Measurements from ENCODE around the gene SMIM1.

SMIM1 gene

DNA sequence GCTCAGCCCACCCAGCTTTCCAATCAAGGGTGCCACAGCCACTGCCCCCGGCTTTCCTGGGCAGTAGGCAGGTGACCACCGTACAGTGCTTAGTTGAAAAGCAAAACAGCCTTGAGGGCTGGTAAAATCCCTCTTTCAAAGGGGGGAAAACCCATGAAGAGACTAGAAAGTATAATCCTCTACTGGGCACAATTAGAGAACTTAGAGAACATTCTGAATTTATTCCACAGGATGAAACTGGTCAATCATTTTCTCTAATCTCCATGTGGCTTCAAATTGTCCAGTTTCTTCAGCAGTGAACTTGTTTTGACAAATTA, 39.0 kb downstream of the SMIM1 start:
- no peak overlapping the region for H3K4me3 ChIP-seq (ENCODE audit: low read length)
- no peak for DNase-seq (ENCODE audit: low read depth)
- TF ChIP-seq CTCF (IDR thresholded peaks at IDR 0.05; ENCODE audit: insufficient read depth, low read depth, low read length, missing control alignments), result no peak

- TF ChIP-seq CTCF (IDR thresholded peaks at IDR 0.05; ENCODE audit: insufficient read depth, low read depth, low read length, missing control alignments), result no peak
- H3K4me3 ChIP-seq (ENCODE audit: low read length), result no peak overlapping the region
These were observed 41.5 kb downstream of the SMIM1 start for GRCh38 chr1:3814065-3814464.

DNA sequence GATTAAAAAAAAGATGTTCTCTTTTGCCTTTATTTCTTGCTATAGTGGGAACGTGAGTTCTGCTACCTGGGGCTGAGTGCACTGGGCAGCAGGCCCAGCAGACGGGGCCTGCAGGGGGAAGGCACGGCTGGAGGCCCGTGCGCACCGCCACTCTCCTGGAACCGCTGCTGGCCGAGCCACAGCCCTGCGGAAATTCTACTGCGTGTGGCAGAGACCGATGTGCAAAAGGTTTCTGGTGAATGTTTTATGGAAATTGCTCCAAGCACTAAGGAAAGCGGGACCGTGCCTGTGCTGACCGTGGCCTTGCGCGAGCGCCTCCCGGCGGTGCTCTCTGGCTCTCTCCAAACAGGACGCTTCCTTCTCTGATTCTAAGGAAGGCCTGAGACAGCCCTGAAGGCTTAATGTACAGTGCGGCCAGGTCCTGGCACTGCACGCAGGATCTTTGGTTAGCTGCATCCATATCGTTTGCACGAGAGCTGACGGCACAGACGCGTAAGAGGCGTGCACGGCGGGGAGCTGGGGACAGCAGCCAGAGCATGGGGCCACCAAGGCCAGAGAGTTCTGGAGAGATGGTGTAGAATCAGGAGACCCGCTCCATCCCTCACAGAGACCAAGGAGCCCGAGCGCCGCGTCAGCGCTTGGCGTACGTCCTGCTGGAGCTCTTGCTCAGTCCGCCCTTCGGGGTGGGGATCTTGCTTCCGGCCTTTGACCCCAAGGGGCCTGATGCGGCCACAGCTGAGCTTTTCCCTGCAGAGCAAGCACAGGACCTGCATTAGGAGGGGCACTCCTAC, 42.4 kb downstream of the SMIM1 start:
- H3K4me3 ChIP-seq (ENCODE audit: low read length), result no peak overlapping the region
- no peak for DNase-seq (ENCODE audit: low read depth)
- no peak for TF ChIP-seq CTCF (IDR thresholded peaks at IDR 0.05; ENCODE audit: insufficient read depth, low read depth, low read length, missing control alignments)

More at GRCh38 chr1:3814065-3814464, 41.5 kb downstream of the SMIM1 start:
- no peak for DNase-seq (ENCODE audit: low read depth)

DNA sequence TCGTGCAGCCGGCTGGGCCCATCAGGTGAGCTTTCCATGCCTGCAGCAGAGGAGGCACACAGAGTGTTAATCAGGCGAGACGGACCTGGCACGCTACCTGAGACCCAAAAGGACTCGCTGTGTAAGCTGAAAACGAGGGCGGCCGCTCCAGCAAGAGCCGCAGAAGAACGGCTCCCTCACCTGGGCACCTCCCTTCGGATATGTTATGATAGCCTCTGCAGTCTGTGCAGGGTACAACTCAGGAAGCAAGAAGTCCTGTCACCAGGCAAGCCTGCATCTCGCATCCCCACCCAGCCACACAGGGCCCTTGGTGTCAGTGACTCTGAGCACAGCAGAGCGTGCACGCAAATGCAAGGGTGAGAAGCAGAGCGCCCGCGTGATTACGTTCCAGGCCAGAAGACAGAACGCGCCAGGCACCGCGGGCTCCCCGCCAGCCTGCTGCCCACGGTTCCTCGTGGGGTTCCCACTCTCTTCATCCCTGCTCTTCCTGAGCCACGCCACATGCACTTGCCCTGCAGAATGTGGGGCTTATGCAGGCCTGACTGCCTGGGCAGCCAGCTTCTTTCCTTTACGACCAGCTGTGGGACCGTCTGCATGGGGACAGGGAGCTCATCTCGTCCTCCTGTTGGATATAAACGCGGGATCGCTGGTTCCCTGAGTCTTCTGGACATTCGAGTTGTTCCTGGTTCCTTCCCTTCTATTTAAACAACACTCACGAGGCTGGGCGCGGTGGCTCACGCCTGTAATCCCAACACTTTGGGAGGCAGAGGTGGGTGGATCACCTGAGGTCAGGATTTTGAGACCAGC, 44.0 kb downstream of the SMIM1 start:
- H3K4me3 ChIP-seq (ENCODE audit: low read length), result no peak overlapping the region
- no peak for TF ChIP-seq CTCF (IDR thresholded peaks at IDR 0.05; ENCODE audit: insufficient read depth, low read depth, low read length, missing control alignments)
- DNase-seq (ENCODE audit: low read depth), result no peak

GRCh38 chr1:3817138-3817740, 44.7 kb downstream of the SMIM1 start:
- no peak for DNase-seq (ENCODE audit: low read depth)
- no peak overlapping the region for H3K4me3 ChIP-seq (ENCODE audit: low read length)
- no peak for TF ChIP-seq CTCF (IDR thresholded peaks at IDR 0.05; ENCODE audit: insufficient read depth, low read depth, low read length, missing control alignments)

DNA sequence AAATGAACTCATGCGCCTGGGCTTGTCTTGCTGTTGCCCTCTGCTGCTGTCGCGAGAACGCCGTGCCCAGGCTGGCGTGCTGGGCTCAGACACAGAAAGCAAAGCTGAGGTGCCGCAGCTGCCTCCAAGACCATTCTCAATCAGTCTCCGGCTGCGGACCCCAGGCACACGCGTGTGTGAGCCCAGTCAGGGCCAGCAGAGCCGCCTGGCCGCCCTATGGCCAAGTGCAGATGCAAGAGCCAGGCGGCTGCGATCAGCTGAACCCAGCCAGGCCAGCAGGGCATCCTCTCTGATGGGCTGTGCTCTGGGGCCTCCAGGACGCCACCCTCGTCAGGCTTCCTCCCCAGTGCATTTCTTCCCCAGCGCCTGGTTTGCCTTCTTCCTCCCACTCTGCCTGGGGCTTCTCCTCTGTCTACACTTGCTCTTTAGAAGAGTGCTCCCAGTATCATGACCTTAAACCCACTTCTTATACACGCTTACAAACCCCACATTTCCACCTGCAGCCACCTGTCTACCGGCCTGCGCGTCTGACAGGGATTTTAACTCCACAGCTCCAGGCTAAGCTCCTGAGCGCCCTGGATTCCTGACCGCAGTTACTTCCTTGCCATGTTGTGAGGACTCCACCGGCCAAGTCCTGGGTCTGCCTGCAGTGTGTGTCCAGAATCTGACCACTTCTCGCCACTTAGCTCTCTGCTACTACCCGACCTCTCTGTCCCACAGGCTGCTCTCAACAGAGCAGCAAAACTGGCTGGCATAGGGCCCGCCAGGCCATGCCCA, 45.5 kb downstream of the SMIM1 start:
- no peak for TF ChIP-seq CTCF (IDR thresholded peaks at IDR 0.05; ENCODE audit: insufficient read depth, low read depth, low read length, missing control alignments)
- no peak overlapping the region for H3K4me3 ChIP-seq (ENCODE audit: low read length)
- no peak for DNase-seq (ENCODE audit: low read depth)

All from epithelial cell of esophagus (primary cell).